Activated naive CD8-positive, alpha-beta T cell treated with anti-CD3 and anti-CD28 coated beads, Interleukin-2, amount 50 U/mL, for 24 hours (primary cell): ENCODE data around the gene PWP1.

Experiments
- ATAC-seq: fragments of 150-1000 bp; cut with Tn5 transposase; one replicate; pipeline ENCODE4 v1.10.0; 2021
- DNase-seq: peaks from one replicate; pipeline ENCODE4 v3.0.0; 2021
- H3K27ac Mint-ChIP-seq: one replicate; pipeline ENCODE4 v1.8.0; 2021; ENCODE audit warnings: mild to moderate bottlenecking, mixed read lengths
- H3K27me3 Mint-ChIP-seq: one replicate; pipeline ENCODE4 v1.8.0; 2021; ENCODE audit warnings: mixed read lengths
- H3K36me3 Mint-ChIP-seq: one replicate; pipeline ENCODE4 v1.8.0; 2021; ENCODE audit warnings: low read depth, mixed read lengths
- H3K4me1 Mint-ChIP-seq: one replicate; pipeline ENCODE4 v1.8.0; 2021; ENCODE audit warnings: mixed read lengths
- H3K4me3 Mint-ChIP-seq: one replicate; pipeline ENCODE4 v1.8.0; 2021; ENCODE audit warnings: mild to moderate bottlenecking, moderate library complexity, mixed read lengths
- H3K9me3 Mint-ChIP-seq: one replicate; pipeline ENCODE4 v1.8.0; 2021; ENCODE audit warnings: mixed read lengths

Gene PWP1

DNA sequence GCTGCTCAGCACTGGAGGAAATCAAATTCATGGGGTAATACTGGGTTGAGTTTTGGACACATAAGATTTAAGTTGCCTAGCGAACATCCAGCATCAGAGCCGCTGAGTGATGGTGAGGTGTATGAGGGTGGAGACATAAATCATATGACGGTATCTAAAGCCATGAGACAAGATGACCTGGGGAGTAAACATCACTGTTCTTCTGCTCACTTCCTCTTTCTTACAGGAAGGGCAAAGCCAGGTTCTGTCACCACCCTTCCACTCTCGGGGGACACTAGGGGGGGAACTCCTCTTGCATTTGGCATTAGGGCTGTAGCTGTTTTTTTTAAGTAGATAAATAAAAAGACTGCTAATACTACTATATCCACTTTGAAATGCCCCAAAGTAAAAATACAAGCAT, 51.3 kb downstream of the PWP1 start:
- no peak overlapping the region for H3K4me3 Mint-ChIP-seq
- ATAC-seq: peak; percentile 65
- peak overlapping the region; percentile 14 for H3K27ac Mint-ChIP-seq
- peaks cover 66% of the 10 kb centered on the region for H3K36me3 Mint-ChIP-seq
- H3K9me3 Mint-ChIP-seq: no peaks in the 10 kb centered on the region
- H3K4me1 Mint-ChIP-seq: peaks cover 15% of the 10 kb centered on the region
- H3K27me3 Mint-ChIP-seq: no peaks in the 10 kb centered on the region
- DNase-seq: no peak

DNA sequence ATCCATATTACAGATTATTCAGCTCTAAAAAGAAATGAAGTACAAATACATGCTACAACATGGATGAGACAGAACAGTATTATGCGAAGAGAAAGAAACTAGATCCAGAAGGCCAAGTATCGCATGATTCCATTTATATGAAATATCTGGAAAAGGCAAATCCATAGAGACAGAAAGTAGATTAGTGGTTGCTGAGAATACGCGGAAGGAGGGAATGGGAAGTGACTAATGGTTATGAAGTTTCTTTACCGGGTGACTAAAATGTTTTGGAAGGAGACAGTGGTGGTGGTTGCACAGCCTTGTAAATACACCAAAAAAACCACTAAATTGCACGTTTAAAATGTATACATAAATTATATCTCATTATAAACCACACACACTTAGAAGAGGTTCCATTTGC, 62.9 kb downstream of the PWP1 start:
- no peak overlapping the region for H3K27ac Mint-ChIP-seq
- ATAC-seq: no peak
- no peaks in the 10 kb centered on the region for H3K27me3 Mint-ChIP-seq
- H3K4me3 Mint-ChIP-seq: no peak overlapping the region
- no peaks in the 10 kb centered on the region for H3K9me3 Mint-ChIP-seq
- peaks cover 38% of the 10 kb centered on the region for H3K36me3 Mint-ChIP-seq
- DNase-seq: no peak
- H3K4me1 Mint-ChIP-seq: peaks cover 2% of the 10 kb centered on the region

DNA sequence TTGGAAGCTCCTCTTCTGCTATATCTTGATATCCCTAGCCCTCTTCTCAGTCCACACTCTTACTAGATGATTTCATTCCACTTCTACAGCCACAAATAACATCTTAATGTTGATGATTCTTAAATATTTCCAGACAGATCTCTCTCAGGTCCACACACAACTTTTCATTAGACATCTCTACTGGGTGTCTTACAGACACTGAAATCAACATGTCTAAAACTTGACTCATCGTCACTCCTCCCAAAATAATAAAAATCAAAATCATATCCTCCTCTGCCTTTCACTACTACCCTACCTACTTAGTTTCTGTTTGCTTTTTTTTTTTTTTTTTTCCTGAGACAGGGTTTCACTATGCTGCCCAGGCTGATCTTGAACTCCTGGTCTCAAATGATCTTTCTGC, 63.5 kb downstream of the PWP1 start:
- Mint-ChIP-seq H3K27ac (no peak overlapping the region), H3K9me3 (no peaks in the 10 kb centered on the region), H3K4me1 (peaks cover 2% of the 10 kb centered on the region), H3K36me3 (peaks cover 39% of the 10 kb centered on the region), H3K4me3 (no peak overlapping the region), H3K27me3 (no peaks in the 10 kb centered on the region)
- no peak for DNase-seq
- peak; percentile 20 for ATAC-seq

DNA sequence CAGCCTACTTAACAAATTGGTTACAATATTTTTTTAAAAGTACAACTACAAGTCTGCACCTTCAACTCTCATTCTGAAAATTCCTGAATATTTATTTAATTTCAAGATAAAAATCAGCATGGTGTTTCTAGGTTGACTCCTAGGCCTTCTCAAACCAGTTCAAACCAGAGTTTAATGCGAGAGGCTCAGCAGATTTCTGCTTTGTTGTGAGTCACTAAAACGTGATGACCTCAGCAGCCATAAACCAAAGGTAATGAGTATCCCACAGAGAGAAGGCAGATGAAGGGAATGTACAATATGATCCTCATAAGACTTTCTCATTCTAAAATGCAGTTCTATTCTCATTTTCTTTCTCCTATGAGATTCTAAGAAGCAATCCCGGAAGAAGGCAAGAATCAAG, 73.8 kb downstream of the PWP1 start:
- ATAC-seq: peak; percentile 44
- DNase-seq: no peak
- H3K9me3 Mint-ChIP-seq: no peaks in the 10 kb centered on the region
- no peaks in the 10 kb centered on the region for H3K27me3 Mint-ChIP-seq
- peak overlapping the region; percentile 84 for H3K27ac Mint-ChIP-seq
- peaks cover 21% of the 10 kb centered on the region for H3K36me3 Mint-ChIP-seq
- peak overlapping the region; percentile 91 for H3K4me3 Mint-ChIP-seq
- peaks cover 34% of the 10 kb centered on the region for H3K4me1 Mint-ChIP-seq

DNA sequence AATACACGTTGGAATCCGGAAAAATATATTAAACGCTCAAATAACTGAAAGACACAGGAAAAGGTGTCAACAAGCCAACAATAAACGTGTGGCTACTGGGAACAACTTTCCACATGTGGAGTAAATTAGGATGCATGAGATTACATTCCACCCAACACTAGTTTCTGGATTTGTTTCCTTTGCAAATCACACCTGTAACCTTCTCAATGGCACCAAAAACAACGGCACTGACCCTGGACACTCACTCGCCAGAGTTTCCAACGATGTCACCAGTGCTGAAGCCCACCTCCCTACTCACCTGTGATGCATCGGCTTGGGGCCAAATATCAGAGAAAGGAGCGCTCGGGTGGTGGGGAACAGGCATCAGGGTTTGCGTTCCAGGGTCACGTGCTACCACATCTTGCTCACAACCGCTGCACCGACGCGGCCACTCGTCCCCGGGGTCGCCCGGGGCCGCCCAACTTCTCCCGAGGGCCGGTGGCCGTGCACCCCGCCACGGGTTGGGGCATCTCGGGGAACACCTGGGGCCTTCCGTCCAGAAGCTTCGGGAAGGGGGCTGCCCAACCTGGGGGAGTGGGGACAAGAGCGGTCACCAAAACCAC, 74.7 kb downstream of the PWP1 start:
- H3K36me3 Mint-ChIP-seq: peaks cover 15% of the 10 kb centered on the region
- peaks cover 34% of the 10 kb centered on the region for H3K4me1 Mint-ChIP-seq
- H3K27me3 Mint-ChIP-seq: no peaks in the 10 kb centered on the region
- H3K4me3 Mint-ChIP-seq: peak overlapping the region; percentile 91
- peak overlapping the region; percentile 84 for H3K27ac Mint-ChIP-seq
- ATAC-seq: peak; percentile 26
- DNase-seq: peak; percentile 45
- no peaks in the 10 kb centered on the region for H3K9me3 Mint-ChIP-seq

DNA sequence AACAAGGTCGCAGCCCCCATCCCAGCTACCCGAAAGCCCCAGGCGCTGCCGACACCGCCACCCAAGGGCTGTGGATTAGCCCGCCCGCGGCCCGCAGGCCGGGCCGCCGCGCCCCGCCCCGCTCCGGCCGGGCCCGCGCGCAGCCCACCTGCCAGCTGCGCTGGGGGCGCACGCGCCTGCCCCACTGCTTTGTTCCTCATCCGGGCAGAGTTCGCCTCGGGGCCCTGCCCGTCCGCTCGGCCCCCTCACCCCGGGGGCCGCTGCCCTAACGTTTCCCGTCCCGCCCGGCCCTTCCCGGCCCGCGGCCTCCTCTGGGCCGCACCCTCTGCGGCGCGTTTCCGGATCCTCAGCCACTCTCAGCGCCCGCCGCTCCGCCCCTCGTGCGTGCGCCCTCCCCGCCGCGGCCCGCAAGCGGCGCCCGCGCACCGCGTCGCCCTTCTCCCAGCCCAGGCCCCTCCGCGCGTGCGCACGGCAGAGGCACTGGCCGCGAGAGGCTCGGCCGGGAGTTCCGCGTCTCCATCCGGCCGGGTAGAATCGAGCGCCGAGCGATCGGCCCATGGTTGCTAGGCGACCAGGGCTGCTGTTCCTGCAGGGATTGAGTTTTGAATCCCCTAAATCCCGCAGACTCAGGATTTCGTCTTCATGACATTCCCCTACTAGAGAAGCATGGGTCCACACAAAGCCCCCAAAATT, 75.4 kb downstream of the PWP1 start, which contains the start of gene PRDM4:
Gene PRDM4 (minus strand): TSS at position 329 of the 693 bp plus-strand sequence. CDS start 622 bp downstream, outside the sequence.
- H3K9me3 Mint-ChIP-seq: no peaks in the 10 kb centered on the region
- no peaks in the 10 kb centered on the region for H3K27me3 Mint-ChIP-seq
- H3K4me1 Mint-ChIP-seq: peaks cover 34% of the 10 kb centered on the region
- peaks cover 15% of the 10 kb centered on the region for H3K36me3 Mint-ChIP-seq
- H3K27ac Mint-ChIP-seq: peak within 1 kb of the TSS; percentile 84
- peak; percentile 92 for DNase-seq
- H3K4me3 Mint-ChIP-seq: peak within 1 kb of the TSS; percentile 91
- peak; percentile 97 for ATAC-seq

DNA sequence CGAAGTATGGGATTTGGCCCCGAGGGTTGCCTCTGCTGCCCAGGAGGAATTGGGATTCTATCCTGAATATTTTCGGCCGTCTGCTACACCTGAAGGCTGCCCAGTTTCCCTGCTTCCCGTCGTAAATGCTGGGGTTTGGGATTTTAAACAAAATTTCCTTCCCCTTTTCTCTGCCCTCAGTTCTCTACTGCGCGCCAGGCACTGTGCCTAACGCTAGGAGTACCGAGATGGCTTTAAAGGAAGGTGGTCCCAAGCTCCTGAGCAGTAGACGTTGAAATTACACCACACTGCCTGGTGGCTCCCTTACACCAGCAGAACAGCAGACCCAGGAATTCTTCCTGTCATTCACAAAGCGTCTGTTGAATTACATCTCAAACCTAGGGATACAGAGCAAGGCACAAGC, 75.9 kb downstream of the PWP1 start:
- H3K36me3 Mint-ChIP-seq: peaks cover 14% of the 10 kb centered on the region
- no peaks in the 10 kb centered on the region for H3K9me3 Mint-ChIP-seq
- DNase-seq (no peak), ATAC-seq (no peak)
- no peaks in the 10 kb centered on the region for H3K27me3 Mint-ChIP-seq
- peak overlapping the region; percentile 91 for H3K4me3 Mint-ChIP-seq
- peaks cover 34% of the 10 kb centered on the region for H3K4me1 Mint-ChIP-seq
- H3K27ac Mint-ChIP-seq: peak overlapping the region; percentile 75
